ENCODE results near the gene CDC23. TPM values are rescaled to one million over a fixed set of nuclear protein-coding genes. Genes with fewer than 3 reads are reported as not detected.

The CDC23 gene
- total RNA-seq, 2 donors from 2014 or later: 40.9 to 45.7 TPM

- no peaks in the 10 kb centered on the region for H3K27me3 ChIP-seq (ENCODE audit: control insufficient read depth, insufficient read depth, low read length, poor library complexity, severe bottlenecking)
- H3K4me3 ChIP-seq (ENCODE audit: low read length): no peak overlapping the region
- no peak for TF ChIP-seq CTCF (conservative IDR thresholded peaks at IDR 0.05)
- H3K9me3 Mint-ChIP-seq: no peaks in the 10 kb centered on the region
- 94 to 95% methylated on average over 3 of the region's 3 CpGs for WGBS, 2 experiments (ENCODE audit: insufficient coverage in 1 of 2, insufficient read length in 1 of 2)
- H3K36me3 Mint-ChIP-seq (ENCODE audit: low read depth): peaks cover 79% of the 10 kb centered on the region
- H3K9ac ChIP-seq (ENCODE audit: extremely low read depth, low read length, poor library complexity, severe bottlenecking): no peak overlapping the region
- no peak overlapping the region for H3K27ac ChIP-seq (ENCODE audit: low read depth, low read length)
- H3K27ac Mint-ChIP-seq: no peak overlapping the region
- H3K27me3 Mint-ChIP-seq (ENCODE audit: insufficient read depth): no peaks in the 10 kb centered on the region
- DNase-seq: no peak
- no peaks in the 10 kb centered on the region for H3K4me1 Mint-ChIP-seq
- H3K36me3 ChIP-seq (ENCODE audit: control insufficient read depth, insufficient read depth, low read length): peaks cover 89% of the 10 kb centered on the region
- no peak overlapping the region for H3K4me3 Mint-ChIP-seq
- no peaks in the 10 kb centered on the region for H3K4me1 ChIP-seq (ENCODE audit: control insufficient read depth, insufficient read depth, low read length)
- no peaks in the 10 kb centered on the region for H3K9me3 ChIP-seq (ENCODE audit: control insufficient read depth, low read length)
Observed at GRCh38 chr5:138188626-138189025, 24.5 kb downstream of the CDC23 start.

GRCh38 chr5:138186002-138186447 lies 27.1 kb downstream of the CDC23 start:
- TF ChIP-seq CTCF (conservative IDR thresholded peaks at IDR 0.05): no peak
- no peaks in the 10 kb centered on the region for H3K9me3 ChIP-seq (ENCODE audit: control insufficient read depth, low read length)
- no peaks in the 10 kb centered on the region for H3K4me1 ChIP-seq (ENCODE audit: control insufficient read depth, insufficient read depth, low read length)
- peaks cover 95% of the 10 kb centered on the region for H3K36me3 ChIP-seq (ENCODE audit: control insufficient read depth, insufficient read depth, low read length)
- WGBS, 2 experiments (ENCODE audit: insufficient coverage in 1 of 2, insufficient read length in 1 of 2): 90 to 94% methylated on average over 2 of the region's 2 CpGs
- H3K9me3 Mint-ChIP-seq: no peaks in the 10 kb centered on the region
- no peak overlapping the region for H3K27ac Mint-ChIP-seq
- H3K27me3 Mint-ChIP-seq (ENCODE audit: insufficient read depth): no peaks in the 10 kb centered on the region
- no peaks in the 10 kb centered on the region for H3K27me3 ChIP-seq (ENCODE audit: control insufficient read depth, insufficient read depth, low read length, poor library complexity, severe bottlenecking)
- H3K36me3 Mint-ChIP-seq (ENCODE audit: low read depth): peaks cover 82% of the 10 kb centered on the region
- no peak overlapping the region for H3K4me3 ChIP-seq (ENCODE audit: low read length)
- H3K9ac ChIP-seq (ENCODE audit: extremely low read depth, low read length, poor library complexity, severe bottlenecking): no peak overlapping the region
- DNase-seq: no peak
- H3K27ac ChIP-seq (ENCODE audit: low read depth, low read length): no peak overlapping the region
- no peak overlapping the region for H3K4me3 Mint-ChIP-seq
- no peaks in the 10 kb centered on the region for H3K4me1 Mint-ChIP-seq

GRCh38 chr5:138182808-138183207 lies 30.3 kb downstream of the CDC23 start:
- whole genome bisulfite sequencing, 2 experiments (ENCODE audit: insufficient coverage in 1 of 2, insufficient read length in 1 of 2): 94 to 96% methylated on average over 6 of the region's 6 CpGs
- Mint-ChIP-seq H3K4me3 (no peak overlapping the region), H3K27me3 (ENCODE audit: insufficient read depth) (no peaks in the 10 kb centered on the region), H3K4me1 (peaks cover 7% of the 10 kb centered on the region), H3K9me3 (no peaks in the 10 kb centered on the region), H3K27ac (no peak overlapping the region), H3K36me3 (ENCODE audit: low read depth) (peaks cover 64% of the 10 kb centered on the region)
- Histone ChIP-seq H3K36me3 (ENCODE audit: control insufficient read depth, insufficient read depth, low read length) (peaks cover 71% of the 10 kb centered on the region), H3K27ac (ENCODE audit: low read depth, low read length) (no peak overlapping the region), H3K27me3 (ENCODE audit: control insufficient read depth, insufficient read depth, low read length, poor library complexity, severe bottlenecking) (no peaks in the 10 kb centered on the region), H3K9me3 (ENCODE audit: control insufficient read depth, low read length) (no peaks in the 10 kb centered on the region), H3K9ac (ENCODE audit: extremely low read depth, low read length, poor library complexity, severe bottlenecking) (no peak overlapping the region), H3K4me1 (ENCODE audit: control insufficient read depth, insufficient read depth, low read length) (no peaks in the 10 kb centered on the region), H3K4me3 (ENCODE audit: low read length) (no peak overlapping the region)
- TF ChIP-seq CTCF (conservative IDR thresholded peaks at IDR 0.05): no peak
- no peak for DNase-seq
